Inflammatory macrophage treated with lipopolysaccharide for 1 hour (primary cell): Measurements from ENCODE around the gene SYNJ2.

Experiments
- DNase-seq, 2 donors: peaks; one replicate each; pipeline ENCODE4 v3.0.0-alpha.2; 2020 to 2022

The SYNJ2 gene

GRCh38 chr6:157982102-157982562 lies 469 bp downstream of the SYNJ2 start:
- no peak for DNase-seq

- no peak for DNase-seq
Observed at GRCh38 chr6:157982563-157983405, 1.1 kb downstream of the SYNJ2 start.

- no peak for DNase-seq
Observed at GRCh38 chr6:157983406-157984119, 1.9 kb downstream of the SYNJ2 start.

- DNase-seq, result no peak
Observed at GRCh38 chr6:157984128-157984527, 2.5 kb downstream of the SYNJ2 start.

GRCh38 chr6:157984686-157985225 lies 3.1 kb downstream of the SYNJ2 start:
- no peak for DNase-seq

GRCh38 chr6:157985378-157986155 lies 3.9 kb downstream of the SYNJ2 start:
- DNase-seq, result no peak

- DNase-seq, result no peak
Observed at GRCh38 chr6:157987788-157988699, 6.4 kb downstream of the SYNJ2 start.

- DNase-seq, result no peak
Observed at GRCh38 chr6:157988700-157989063, 7.0 kb downstream of the SYNJ2 start.

- DNase-seq, result no peak
Observed at GRCh38 chr6:157989541-157990289, 8.1 kb downstream of the SYNJ2 start.

- DNase-seq, result no peak
Observed at GRCh38 chr6:157990321-157991066, 8.8 kb downstream of the SYNJ2 start.

GRCh38 chr6:157991067-157991432 lies 9.4 kb downstream of the SYNJ2 start:
- DNase-seq, result no peak

GRCh38 chr6:157993076-157993475 lies 11.4 kb downstream of the SYNJ2 start:
- DNase-seq, result no peak

GRCh38 chr6:157994125-157994795 lies 12.6 kb downstream of the SYNJ2 start:
- no peak for DNase-seq

- no peak for DNase-seq
Observed at GRCh38 chr6:157995458-157995857, 13.8 kb downstream of the SYNJ2 start.

GRCh38 chr6:157996201-157996712 lies 14.6 kb downstream of the SYNJ2 start:
- DNase-seq, result no peak

- no peak for DNase-seq
Observed at GRCh38 chr6:157996918-157997702, 15.4 kb downstream of the SYNJ2 start.

- DNase-seq, result no peak
Observed at GRCh38 chr6:157997893-157998608, 16.4 kb downstream of the SYNJ2 start.

GRCh38 chr6:157998707-157999167 lies 17.1 kb downstream of the SYNJ2 start:
- no peak for DNase-seq
